Fibroblast of lung (primary cell): Measurements from ENCODE around the gene ZNF521.

ENCODE experiments used
- CTCF ChIP-seq, 2 donors: IDR thresholded peaks in 1 of 2; conservative IDR thresholded peaks in 1 of 2; 1 replicate in 1 of 2; 2 replicates in 1 of 2; pipeline ENCODE4 v1.5.1; 2011 to 2012; ENCODE audit warnings: low read length in 2 of 2, control low read depth in 1 of 2, inconsistent platforms in 1 of 2, low read depth in 1 of 2, mild to moderate bottlenecking in 1 of 2
- EZH2 ChIP-seq: IDR thresholded peaks from 2 replicates; pipeline ENCODE4 v1.5.1; 2012; ENCODE audit warnings: low read length, control low read depth, mild to moderate bottlenecking; ENCODE audit errors: missing control alignments

- TF ChIP-seq CTCF (conservative IDR thresholded peaks at IDR 0.05 in 1 of 2, IDR thresholded peaks at IDR 0.05 in 1 of 2; ENCODE audit: low read depth in 1 of 2, low read length in 2 of 2) (no peak), EZH2 (no peak)
Measured at GRCh38 chr18:25233528-25234321, 118.2 kb downstream of the ZNF521 start.
